Measurements from ENCODE around the gene TJP3. TPM values are rescaled to one million over a fixed set of nuclear protein-coding genes. Genes with fewer than 3 reads are reported as not detected.

TJP3 gene
- total RNA-seq, 1 experiment from 2014 or later = not detected

GRCh38 chr19:3768748-3769099 is 60.5 kb downstream of the TJP3 start:
- no peaks in the 10 kb centered on the region for H3K36me3 ChIP-seq (ENCODE audit: insufficient read depth, low read length, poor library complexity, severe bottlenecking)
- H3K4me3 ChIP-seq (ENCODE audit: low read depth, low read length, poor library complexity, severe bottlenecking) = no peak overlapping the region
- H3K4me1 ChIP-seq (ENCODE audit: insufficient read depth, low read length, poor library complexity, severe bottlenecking) = no peaks in the 10 kb centered on the region
- CTCF ChIA-PET = no interaction called here
- no peaks in the 10 kb centered on the region for H3K9me3 ChIP-seq (ENCODE audit: low read depth, low read length, poor library complexity, severe bottlenecking)
- no peaks in the 10 kb centered on the region for H3K27me3 ChIP-seq (replicated peaks; ENCODE audit: insufficient read depth, low read depth, low read length, poor library complexity)
- POLR2A ChIA-PET (ENCODE audit: low non-redundant PET) = no interaction called here
- no peak for DNase-seq (ENCODE audit: low spot score)
- intact Hi-C loops (cut with micrococcal nuclease; ENCODE audit: unreplicated experiment) = no loop called here
- BruUV-seq (replicated peaks) = no TSS peak
- no peak for TF ChIP-seq CTCF (conservative IDR thresholded peaks at IDR 0.05; ENCODE audit: low read depth, low read length)
- TF ChIP-seq EZH2 (IDR thresholded peaks at IDR 0.05; ENCODE audit: borderline replicate concordance, low read depth, low read length, poor library complexity, severe bottlenecking) = no peak
- no peak overlapping the region for H3K27ac ChIP-seq (ENCODE audit: low read depth, low read length, poor library complexity, severe bottlenecking)

- no peaks in the 10 kb centered on the region for H3K36me3 ChIP-seq (ENCODE audit: insufficient read depth, low read length, poor library complexity, severe bottlenecking)
- POLR2A ChIA-PET (ENCODE audit: low non-redundant PET) = interaction anchor here (0.6 kb wide), 1 partner anchor 1841 kb away, joined by 5 read pairs; no protein-coding TSS in a partner anchor
- no TSS peak for BruUV-seq (replicated peaks)
- H3K27ac ChIP-seq (ENCODE audit: low read depth, low read length, poor library complexity, severe bottlenecking) = no peak overlapping the region
- DNase-seq (ENCODE audit: low spot score) = no peak
- H3K4me1 ChIP-seq (ENCODE audit: insufficient read depth, low read length, poor library complexity, severe bottlenecking) = no peaks in the 10 kb centered on the region
- no peaks in the 10 kb centered on the region for H3K9me3 ChIP-seq (ENCODE audit: low read depth, low read length, poor library complexity, severe bottlenecking)
- intact Hi-C loops (cut with micrococcal nuclease; ENCODE audit: unreplicated experiment) = no loop called here
- no peaks in the 10 kb centered on the region for H3K27me3 ChIP-seq (replicated peaks; ENCODE audit: insufficient read depth, low read depth, low read length, poor library complexity)
- CTCF ChIA-PET = no interaction called here
- no peak overlapping the region for H3K4me3 ChIP-seq (ENCODE audit: low read depth, low read length, poor library complexity, severe bottlenecking)
- TF ChIP-seq EZH2 (IDR thresholded peaks at IDR 0.05; ENCODE audit: borderline replicate concordance, low read depth, low read length, poor library complexity, severe bottlenecking) (no peak), CTCF (conservative IDR thresholded peaks at IDR 0.05; ENCODE audit: low read depth, low read length) (no peak)
Measured at GRCh38 chr19:3769494-3769893, 61.3 kb downstream of the TJP3 start.

DNA sequence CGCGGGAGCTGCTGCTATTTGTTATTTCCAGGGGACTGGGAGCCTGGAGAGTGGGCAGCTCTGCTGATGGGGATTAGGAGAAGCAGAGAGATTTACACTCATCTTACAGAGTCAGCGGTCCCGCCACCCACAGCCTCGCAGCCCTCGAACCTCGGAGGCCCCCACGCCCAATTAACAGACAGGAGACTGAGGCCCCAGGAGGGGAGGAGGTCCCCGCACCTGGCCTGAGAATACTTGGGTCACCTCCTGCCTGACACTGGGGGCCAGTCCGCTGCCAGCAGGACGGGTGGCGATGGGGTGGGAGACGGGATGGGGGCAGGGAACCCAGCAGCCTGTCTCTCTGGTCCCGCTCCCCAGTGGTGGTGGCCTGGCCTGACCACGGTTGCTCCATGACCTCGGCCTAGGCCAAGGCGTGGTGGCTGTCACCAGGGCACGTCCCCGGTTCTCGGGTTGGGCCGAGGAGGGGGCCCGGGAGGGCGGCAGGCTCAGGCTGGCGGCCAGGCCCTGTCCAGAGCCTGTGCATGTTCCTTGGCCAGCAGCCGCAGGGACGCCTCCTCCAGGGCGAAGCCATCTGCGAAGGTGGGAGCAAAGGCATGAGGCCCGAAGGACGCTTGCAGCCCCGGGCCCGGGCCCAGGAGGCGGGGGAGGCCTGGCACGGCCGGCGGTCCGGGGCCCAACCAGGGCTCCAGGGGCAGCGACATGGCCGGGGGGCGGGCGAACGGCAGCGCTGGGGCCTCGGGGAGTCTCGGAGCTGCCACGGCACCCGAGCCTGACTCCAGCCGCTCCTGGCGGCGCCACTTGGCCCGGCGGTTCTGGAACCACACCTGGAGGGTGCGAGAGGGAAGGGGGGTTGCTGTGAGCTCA is 62.2 kb downstream of the TJP3 start:
- no peak overlapping the region for H3K27ac ChIP-seq (ENCODE audit: low read depth, low read length, poor library complexity, severe bottlenecking)
- no peak overlapping the region for H3K4me3 ChIP-seq (ENCODE audit: low read depth, low read length, poor library complexity, severe bottlenecking)
- H3K36me3 ChIP-seq (ENCODE audit: insufficient read depth, low read length, poor library complexity, severe bottlenecking) = no peaks in the 10 kb centered on the region
- H3K4me1 ChIP-seq (ENCODE audit: insufficient read depth, low read length, poor library complexity, severe bottlenecking) = no peaks in the 10 kb centered on the region
- POLR2A ChIA-PET (ENCODE audit: low non-redundant PET) = no interaction called here
- H3K9me3 ChIP-seq (ENCODE audit: low read depth, low read length, poor library complexity, severe bottlenecking) = no peaks in the 10 kb centered on the region
- BruUV-seq (replicated peaks) = no TSS peak
- DNase-seq (ENCODE audit: low spot score) = no peak
- intact Hi-C loops (cut with micrococcal nuclease; ENCODE audit: unreplicated experiment) = no loop called here
- no peak for TF ChIP-seq EZH2 (IDR thresholded peaks at IDR 0.05; ENCODE audit: borderline replicate concordance, low read depth, low read length, poor library complexity, severe bottlenecking)
- CTCF ChIA-PET = no interaction called here
- no peaks in the 10 kb centered on the region for H3K27me3 ChIP-seq (replicated peaks; ENCODE audit: insufficient read depth, low read depth, low read length, poor library complexity)
